Mesendoderm (in vitro differentiated cells): Measurements from ENCODE around the gene TADA3.
A peak's percentile ranks its signal among the peaks of the same experiment; 100 is the strongest.

ENCODE experiments used
- DNase-seq: peaks from one replicate; pipeline ENCODE4 v3.0.0; 2013
- H2AK5ac ChIP-seq: 2 replicates; pipeline ENCODE4 v1.6.1; 2013; ENCODE audit warnings: low read length, inconsistent platforms
- H2BK120ac ChIP-seq: 2 replicates; pipeline ENCODE4 v1.6.1; 2013; ENCODE audit warnings: low read depth, mild to moderate bottlenecking, low read length, moderate library complexity, mixed read lengths
- H2BK15ac ChIP-seq: replicated peaks from 2 replicates; pipeline ENCODE4 v1.6.1; 2013; ENCODE audit warnings: low read depth, mild to moderate bottlenecking, moderate library complexity
- H2BK5ac ChIP-seq: 2 replicates; pipeline ENCODE4 v1.6.1; 2013; ENCODE audit warnings: low read length, inconsistent platforms
- H3K18ac ChIP-seq: 2 replicates; pipeline ENCODE4 v1.6.1; 2013; ENCODE audit warnings: mild to moderate bottlenecking, low read length, mixed read lengths
- H3K23ac ChIP-seq: one replicate; pipeline ENCODE4 v1.6.1; 2013; ENCODE audit warnings: low read length
- H3K27ac ChIP-seq: 2 replicates; pipeline ENCODE4 v1.5.1; 2013; ENCODE audit warnings: low read depth, mild to moderate bottlenecking, inconsistent platforms, low read length, moderate library complexity
- H3K27me3 ChIP-seq: 2 replicates; pipeline ENCODE4 v1.6.1; 2013; ENCODE audit warnings: low read length, control low read depth, mild to moderate bottlenecking, inconsistent platforms; ENCODE audit not compliant: insufficient read depth, poor library complexity
- H3K36me3 ChIP-seq: 2 replicates; pipeline ENCODE4 v1.6.1; 2013; ENCODE audit warnings: low read length, inconsistent platforms; ENCODE audit not compliant: control insufficient read depth, insufficient read depth
- H3K4ac ChIP-seq: one replicate; pipeline ENCODE4 v1.6.1; 2013; ENCODE audit warnings: low read depth, mild to moderate bottlenecking, low read length, moderate library complexity
- H3K4me1 ChIP-seq: 2 replicates; pipeline ENCODE4 v1.6.1; 2013; ENCODE audit warnings: low read depth, low read length, inconsistent platforms; ENCODE audit not compliant: control insufficient read depth
- H3K4me2 ChIP-seq: 2 replicates; pipeline ENCODE4 v1.6.1; 2013; ENCODE audit warnings: low read length
- H3K4me3 ChIP-seq: 2 replicates; pipeline ENCODE4 v1.5.1; 2013; ENCODE audit warnings: mild to moderate bottlenecking, low read length
- H3K56ac ChIP-seq: one replicate; pipeline ENCODE4 v1.6.1; 2013; ENCODE audit warnings: low read length
- H3K79me1 ChIP-seq: 2 replicates; pipeline ENCODE4 v1.6.1; 2013; ENCODE audit warnings: low read length, inconsistent platforms
- H3K79me2 ChIP-seq: 2 replicates; pipeline ENCODE4 v1.6.1; 2013; ENCODE audit warnings: mild to moderate bottlenecking, low read length; ENCODE audit not compliant: control insufficient read depth, insufficient read depth
- H3K9ac ChIP-seq: 2 replicates; pipeline ENCODE4 v1.6.1; 2013; ENCODE audit warnings: low read length, inconsistent platforms
- H4K5ac ChIP-seq: one replicate; pipeline ENCODE4 v1.6.1; 2013; ENCODE audit warnings: low read length
- H4K8ac ChIP-seq: one replicate; pipeline ENCODE4 v1.6.1; 2013; ENCODE audit warnings: low read depth, mild to moderate bottlenecking, control low read depth, low read length, moderate library complexity
- WGBS: extraction: QIAGEN DNeasy Blood & Tissue Kit; methylation state at CpG from one replicate; pipeline ENCODE4 v1.1.7; 2013; ENCODE audit warnings: low lambda C conversion rate, missing lambda C conversion rate; ENCODE audit not compliant: insufficient coverage; ENCODE audit errors: extremely low coverage; 5-methylcytosine and 5-hydroxymethylcytosine counted together

The TADA3 gene

GRCh38 chr3:9810846-9811245 is 18.6 kb upstream of the TADA3 start:
- Histone ChIP-seq H3K4me2 (no peak overlapping the region), H2AK5ac (no peak overlapping the region), H3K4me1 (no peaks in the 10 kb centered on the region), H3K4me3 (no peak overlapping the region), H4K5ac (no peak overlapping the region), H3K79me2 (no peaks in the 10 kb centered on the region), H2BK15ac (no peak overlapping the region), H3K56ac (peak overlapping the region; percentile 65), H3K27ac (no peak overlapping the region), H3K27me3 (no peaks in the 10 kb centered on the region), H3K4ac (no peak overlapping the region), H3K36me3 (no peaks in the 10 kb centered on the region), H2BK5ac (no peak overlapping the region), H3K18ac (no peak overlapping the region), H4K8ac (no peak overlapping the region), H2BK120ac (no peak overlapping the region), H3K23ac (no peak overlapping the region), H3K9ac (peak overlapping the region; percentile 39), H3K79me1 (no peaks in the 10 kb centered on the region)
- WGBS: no CpG with 5 or more reads among the region's 10 CpGs
- no peak for DNase-seq

GRCh38 chr3:9810433-9810770 is 18.1 kb upstream of the TADA3 start:
- no peaks in the 10 kb centered on the region for H3K27me3 ChIP-seq
- no peak overlapping the region for H3K23ac ChIP-seq
- peak overlapping the region; percentile 56 for H3K4me2 ChIP-seq
- H3K79me2 ChIP-seq: no peaks in the 10 kb centered on the region
- peak overlapping the region; percentile 59 for H3K9ac ChIP-seq
- no peak overlapping the region for H2BK15ac ChIP-seq
- H3K56ac ChIP-seq: peak overlapping the region; percentile 66
- H3K18ac ChIP-seq: peak overlapping the region; percentile 34
- peak overlapping the region; percentile 23 for H3K4me3 ChIP-seq
- no peak overlapping the region for H2BK120ac ChIP-seq
- H2BK5ac ChIP-seq: no peak overlapping the region
- no CpG with 5 or more reads among the region's 18 CpGs for WGBS
- H4K5ac ChIP-seq: no peak overlapping the region
- no peak overlapping the region for H3K27ac ChIP-seq
- peak; percentile 34 for DNase-seq
- H3K4ac ChIP-seq: no peak overlapping the region
- no peak overlapping the region for H4K8ac ChIP-seq
- no peaks in the 10 kb centered on the region for H3K36me3 ChIP-seq
- H3K79me1 ChIP-seq: no peaks in the 10 kb centered on the region
- no peak overlapping the region for H2AK5ac ChIP-seq
- H3K4me1 ChIP-seq: no peaks in the 10 kb centered on the region

DNA sequence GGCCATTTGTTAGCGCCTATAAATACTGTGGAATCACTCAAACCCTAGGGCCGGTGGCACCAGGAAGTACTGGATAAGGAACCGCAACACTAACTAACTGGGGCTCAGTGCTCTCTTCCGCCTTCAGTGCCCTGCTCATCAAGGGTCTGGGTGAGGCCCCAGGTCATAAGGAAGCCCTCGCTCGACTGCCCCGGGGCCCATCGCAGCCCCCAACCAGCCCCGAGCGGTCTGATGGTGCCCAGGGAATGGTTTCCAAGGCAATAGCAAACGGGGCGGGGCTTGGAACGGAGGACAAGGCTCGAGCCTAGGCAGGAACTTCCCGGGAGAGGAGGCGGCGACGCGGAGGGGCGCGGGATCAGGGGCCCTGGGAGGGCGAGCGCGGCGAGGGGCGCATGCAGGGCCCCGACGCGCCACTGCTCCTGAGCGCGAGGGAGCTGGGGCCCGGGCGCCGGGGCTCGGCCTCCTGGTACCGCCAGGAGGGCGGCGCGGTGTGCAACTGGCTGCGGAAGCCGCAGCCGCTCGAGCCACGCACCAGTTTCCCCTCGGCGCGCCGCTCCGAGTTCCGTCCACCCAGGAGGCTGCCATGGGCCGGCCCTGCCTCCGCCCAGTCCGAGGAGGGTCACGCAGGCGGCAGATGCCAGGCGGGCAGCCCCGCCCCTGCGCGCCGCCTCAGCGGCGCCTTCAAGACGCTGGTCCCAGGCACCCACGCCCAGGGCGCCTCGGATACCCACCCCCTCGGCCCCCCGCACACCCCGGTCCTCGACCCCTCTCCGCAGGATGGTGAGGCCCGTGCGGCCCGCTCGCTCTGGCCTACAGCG is 17.6 kb upstream of the TADA3 start, which contains the start of gene TTLL3:
TSS of gene TTLL3 (plus strand) at position 648 of the 818 bp plus-strand sequence. CDS start 400 bp downstream, outside the sequence.
- H3K23ac ChIP-seq: no peak within 1 kb of the TSS
- H3K4me2 ChIP-seq: peak within 1 kb of the TSS; percentile 56
- H3K36me3 ChIP-seq: peaks cover 4% of the 10 kb centered on the region
- no peak within 1 kb of the TSS for H2BK15ac ChIP-seq
- no peak within 1 kb of the TSS for H2AK5ac ChIP-seq
- no peak within 1 kb of the TSS for H4K8ac ChIP-seq
- peak within 1 kb of the TSS; percentile 59 for H3K9ac ChIP-seq
- H3K79me1 ChIP-seq: no peaks in the 10 kb centered on the region
- H3K27ac ChIP-seq: no peak within 1 kb of the TSS
- no peak within 1 kb of the TSS for H2BK5ac ChIP-seq
- no peaks in the 10 kb centered on the region for H3K79me2 ChIP-seq
- H2BK120ac ChIP-seq: no peak within 1 kb of the TSS
- peak within 1 kb of the TSS; percentile 66 for H3K56ac ChIP-seq
- no CpG with 5 or more reads among the region's 76 CpGs for WGBS
- no peak within 1 kb of the TSS for H3K4ac ChIP-seq
- peak within 1 kb of the TSS; percentile 23 for H3K4me3 ChIP-seq
- no peak within 1 kb of the TSS for H4K5ac ChIP-seq
- peak; percentile 80 for DNase-seq
- H3K27me3 ChIP-seq: no peaks in the 10 kb centered on the region
- H3K18ac ChIP-seq: peak within 1 kb of the TSS; percentile 34
- no peaks in the 10 kb centered on the region for H3K4me1 ChIP-seq

- Histone ChIP-seq H3K18ac (no peak overlapping the region), H3K4me3 (no peak overlapping the region), H2AK5ac (no peak overlapping the region), H3K27ac (no peak overlapping the region), H3K56ac (peak overlapping the region; percentile 25), H3K36me3 (peaks cover 10% of the 10 kb centered on the region), H3K79me1 (no peaks in the 10 kb centered on the region), H3K79me2 (no peaks in the 10 kb centered on the region), H3K4ac (no peak overlapping the region), H4K5ac (no peak overlapping the region), H2BK15ac (no peak overlapping the region), H3K9ac (peak overlapping the region; percentile 59), H3K4me2 (peak overlapping the region; percentile 33), H2BK5ac (no peak overlapping the region), H3K27me3 (no peaks in the 10 kb centered on the region), H3K23ac (no peak overlapping the region), H2BK120ac (no peak overlapping the region), H4K8ac (no peak overlapping the region), H3K4me1 (no peaks in the 10 kb centered on the region)
- DNase-seq: peak; percentile 79
- no CpG with 5 or more reads among the region's 4 CpGs for WGBS
Measured at GRCh38 chr3:9809239-9809614, 17.0 kb upstream of the TADA3 start.

GRCh38 chr3:9808345-9809037 is 16.2 kb upstream of the TADA3 start:
- Histone ChIP-seq H3K56ac (no peak overlapping the region), H3K27ac (no peak overlapping the region), H3K36me3 (peaks cover 13% of the 10 kb centered on the region), H3K23ac (no peak overlapping the region), H2BK15ac (no peak overlapping the region), H4K8ac (no peak overlapping the region), H2BK5ac (no peak overlapping the region), H3K4me2 (no peak overlapping the region), H3K4me3 (no peak overlapping the region), H3K4ac (no peak overlapping the region), H2BK120ac (no peak overlapping the region), H3K79me1 (no peaks in the 10 kb centered on the region), H3K79me2 (no peaks in the 10 kb centered on the region), H4K5ac (no peak overlapping the region), H3K4me1 (no peaks in the 10 kb centered on the region), H2AK5ac (no peak overlapping the region), H3K27me3 (no peaks in the 10 kb centered on the region), H3K9ac (no peak overlapping the region), H3K18ac (no peak overlapping the region)
- no CpG with 5 or more reads among the region's 7 CpGs for WGBS
- DNase-seq: peak; percentile 81
